Measurements from ENCODE around the gene PTPN11. TPM values are rescaled to one million over a fixed set of nuclear protein-coding genes. Genes with fewer than 3 reads are reported as not detected.

PTPN11 gene
- total and polyA plus RNA-seq, 2 of the 8 experiments (the other 6 are each of a cell fraction or from before 2014, with no cell fraction given) = 28.3 to 133 TPM

GRCh38 chr12:112409064-112409905 is 9.5 kb upstream of the PTPN11 start, which contains the start of gene RPL6 (continued):
- TF ChIP-seq CHD7 (IDR thresholded peaks at IDR 0.05; ENCODE audit: insufficient replicate concordance, low read length) (no peak), MAFK (IDR thresholded peaks at IDR 0.05; ENCODE audit: low read depth, low read length) (no peak), BRCA1 (IDR thresholded peaks at IDR 0.05; ENCODE audit: low read depth, low read length) (no peak), POU5F1 (IDR thresholded peaks at IDR 0.05; ENCODE audit: low read depth, low read length) (no peak), SUZ12 (IDR thresholded peaks at IDR 0.05; ENCODE audit: low read length) (no peak), CTCF (IDR thresholded peaks at IDR 0.05; ENCODE audit: control extremely low read depth in 1 of 3, insufficient read depth in 1 of 3, low read depth in 1 of 3, low read length in 3 of 3) (no peak), RFX5 (IDR thresholded peaks at IDR 0.05; ENCODE audit: borderline replicate concordance, low read depth, low read length) (no peak)
